Esophagus muscularis mucosa (tissue), 4 donors: ENCODE measurements around the gene TRAPPC3. TPM values are rescaled to one million over a fixed set of nuclear protein-coding genes. Genes with fewer than 3 reads are reported as not detected.
A peak's percentile ranks its signal among the peaks of the same experiment; 100 is the strongest.

ENCODE experiments used
- DNase-seq: peaks from one replicate; pipeline ENCODE4 v3.0.0-alpha.2; 2017; ENCODE audit errors: extremely low spot score
- H3K27ac ChIP-seq, 4 donors: fragments of 200-600 bp; sonication (generic); replicated peaks in 1 of 4; 1 replicate in 3 of 4; 2 replicates in 1 of 4; pipeline ENCODE4 v1.5.1; 2016 to 2019; ENCODE audit warnings: mild to moderate bottlenecking in 1 of 4
- H3K27me3 ChIP-seq, 4 donors: fragments of 200-600 bp; sonication (generic); one replicate each; pipeline versions ENCODE4 v1.5.1 to v1.6.0; 2016 to 2019
- H3K36me3 ChIP-seq, 4 donors: fragments of 200-600 bp; sonication (generic); one replicate each; pipeline ENCODE4 v1.5.1; 2016 to 2019
- H3K4me1 ChIP-seq, 4 donors: fragments of 200-600 bp; sonication (generic); one replicate each; pipeline ENCODE4 v1.5.1; 2016 to 2019
- H3K4me3 ChIP-seq, 4 donors: fragments of 200-600 bp; sonication (generic); 1 replicate in 2 of 4; 2 replicates in 2 of 4; pipeline ENCODE4 v1.5.1; 2016 to 2019; ENCODE audit warnings: mild to moderate bottlenecking in 4 of 4, moderate library complexity in 1 of 4
- H3K9me3 ChIP-seq, 4 donors: fragments of 200-600 bp; sonication (generic); 1 replicate in 3 of 4; 2 replicates in 1 of 4; pipeline ENCODE4 v1.5.1; 2016 to 2019
- CTCF ChIP-seq, 3 experiments: fragments of 200-600 bp in 2 of 3; fragments of 450-650 bp in 1 of 3; sonication (generic) in 2 of 3; IDR thresholded peaks; one replicate each; pipeline ENCODE4 v1.5.1; 2017 to 2019; ENCODE audit warnings: antibody characterized with exemption in 3 of 3, mild to moderate bottlenecking in 2 of 3, moderate library complexity in 1 of 3
- EP300 ChIP-seq: sonication (generic); formaldehyde crosslinking; IDR thresholded peaks from one replicate; pipeline ENCODE4 v1.6.1; 2017; ENCODE audit warnings: antibody characterized with exemption
- POLR2A ChIP-seq: fragments of 450-650 bp; IDR thresholded peaks from one replicate; pipeline ENCODE4 v1.6.1; 2017; ENCODE audit warnings: antibody characterized with exemption, moderate library complexity, mild to moderate bottlenecking, low read depth
- POLR2AphosphoS5 ChIP-seq, 2 donors: sonication (generic); formaldehyde crosslinking; IDR thresholded peaks; one replicate each; pipeline ENCODE4 v1.6.1; 2017; ENCODE audit warnings: antibody characterized with exemption in 2 of 2
- WGBS: methylation state at CpG from one replicate; pipeline ENCODE4 v1.1.5; 2018; 5-methylcytosine and 5-hydroxymethylcytosine counted together
- intact Hi-C: fragments of 100-400 bp; cut with DNase I; formaldehyde crosslinking; loops from one replicate; pipeline ENCODE4 v1.15.1; 2023
- total RNA-seq, 4 donors: library from RNA; depleted of rRNA; stranded (reverse); fragments of >200 nt; gene quantifications; one replicate each; pipeline versions ENCODE4 v1.1.0 to v1.2.1, GENCODE V29; 2016

TRAPPC3 gene
- total RNA-seq, 4 donors from 2014 or later: 97.9 to 164 (median 122) TPM

GRCh38 chr1:36172017-36172747 lies 22.9 kb upstream of the TRAPPC3 start:
- peaks cover 79 to 94% (median 85%) of the 10 kb centered on the region in 4 donors for H3K4me1 ChIP-seq
- intact Hi-C loops: no loop called here
- DNase-seq: no peak

GRCh38 chr1:36170643-36171412 lies 21.5 kb upstream of the TRAPPC3 start:
- Histone ChIP-seq H3K4me1 (peaks cover 87 to 94% (median 90%) of the 10 kb centered on the region in 4 donors), H3K27ac (peak overlapping the region; percentile 45 to 75 (median 62)), H3K9me3 (no peaks in the 10 kb centered on the region), H3K36me3 (peaks cover 42 to 71% (median 62%) of the 10 kb centered on the region in 4 donors), H3K27me3 (no peaks in the 10 kb centered on the region), H3K4me3 (no peak overlapping the region)
- intact Hi-C loops: no loop called here
- DNase-seq: no peak
- 81% methylated on average over 8 of the region's 12 CpGs for WGBS
- TF ChIP-seq EP300 (no peak), POLR2A (no peak), POLR2AphosphoS5 (IDR thresholded peaks at IDR 0.05) (no peak), CTCF (IDR thresholded peaks at IDR 0.05) (no peak)

More at GRCh38 chr1:36172017-36172747, 22.9 kb upstream of the TRAPPC3 start:
- Histone ChIP-seq H3K27ac (peak overlapping the region; percentile 32 to 44 (median 37)), H3K27me3 (no peaks in the 10 kb centered on the region), H3K9me3 (no peaks in the 10 kb centered on the region), H3K36me3 (peaks cover 55 to 81% (median 75%) of the 10 kb centered on the region in 4 donors), H3K4me3 (no peak overlapping the region)
- TF ChIP-seq EP300: no peak
- no peak for TF ChIP-seq POLR2AphosphoS5 (IDR thresholded peaks at IDR 0.05)
- TF ChIP-seq CTCF (IDR thresholded peaks at IDR 0.05): no peak
- TF ChIP-seq POLR2A: no peak
- 90% methylated on average over 21 of the region's 21 CpGs for WGBS

- Histone ChIP-seq H3K36me3 (peaks cover 25 to 52% (median 39%) of the 10 kb centered on the region in 4 donors), H3K27me3 (no peaks in the 10 kb centered on the region), H3K27ac (peak overlapping the region; percentile 5 to 75 (median 64)), H3K4me3 (no peak overlapping the region), H3K9me3 (no peaks in the 10 kb centered on the region), H3K4me1 (peaks cover 88 to 95% (median 90%) of the 10 kb centered on the region in 4 donors)
- intact Hi-C loops: no loop called here
- 86% methylated on average over 3 of the region's 3 CpGs for WGBS
- DNase-seq: no peak
- no peak for TF ChIP-seq CTCF (IDR thresholded peaks at IDR 0.05)
- TF ChIP-seq POLR2A: no peak
- no peak for TF ChIP-seq EP300
- TF ChIP-seq POLR2AphosphoS5 (IDR thresholded peaks at IDR 0.05): no peak
These were observed 19.2 kb upstream of the TRAPPC3 start for GRCh38 chr1:36168514-36168913.

GRCh38 chr1:36166938-36167905 lies 17.9 kb upstream of the TRAPPC3 start:
- no peak for TF ChIP-seq POLR2AphosphoS5 (IDR thresholded peaks at IDR 0.05)
- no peak for TF ChIP-seq CTCF (IDR thresholded peaks at IDR 0.05)
- no peak for TF ChIP-seq EP300
- no peak for TF ChIP-seq POLR2A
- 65% methylated on average over 9 of the region's 15 CpGs for WGBS
- no peak for DNase-seq
- H3K9me3 ChIP-seq: no peaks in the 10 kb centered on the region
- peaks cover 13 to 39% (median 26%) of the 10 kb centered on the region in 4 donors for H3K36me3 ChIP-seq
- H3K27me3 ChIP-seq: no peaks in the 10 kb centered on the region
- H3K4me3 ChIP-seq: no peak overlapping the region
- intact Hi-C loops: no loop called here
- peak overlapping the region; percentile 67 to 75 (median 72) for H3K27ac ChIP-seq
- peaks cover 89 to 95% (median 91%) of the 10 kb centered on the region in 4 donors for H3K4me1 ChIP-seq
